Activated CD4-positive, alpha-beta T cell treated with anti-CD3 and anti-CD28 coated beads, Interleukin-2, amount 10 ng/mL, durations not matched to agents 24 days and 14 days (primary cell): ENCODE measurements around the gene RIIAD1. TPM values are rescaled to one million over a fixed set of nuclear protein-coding genes. Genes with fewer than 3 reads are reported as not detected.

Experiments used
- DNase-seq: peaks from one replicate; pipeline ENCODE4 v3.0.0; 2022
- H3K27ac Mint-ChIP-seq: one replicate; pipeline ENCODE4 v1.8.0; 2022; ENCODE audit warnings: mild to moderate bottlenecking, mixed read lengths
- H3K27me3 Mint-ChIP-seq: one replicate; pipeline ENCODE4 v1.8.0; 2022; ENCODE audit warnings: mixed read lengths
- H3K36me3 Mint-ChIP-seq: one replicate; pipeline ENCODE4 v1.8.0; 2022; ENCODE audit warnings: low read depth, mild to moderate bottlenecking, mixed read lengths
- H3K4me1 Mint-ChIP-seq: one replicate; pipeline ENCODE4 v1.8.0; 2021; ENCODE audit warnings: mixed read lengths
- H3K4me3 Mint-ChIP-seq: one replicate; pipeline ENCODE4 v1.8.0; 2022; ENCODE audit warnings: mild to moderate bottlenecking, moderate library complexity, mixed read lengths
- H3K9me3 Mint-ChIP-seq: one replicate; pipeline ENCODE4 v1.8.0; 2021; ENCODE audit warnings: mixed read lengths
- intact Hi-C: fragments of 100-400 bp; cut with micrococcal nuclease; formaldehyde crosslinking; loops from one replicate; pipeline ENCODE4 v1.15.1; 2023
- total RNA-seq: library from RNA; stranded (reverse); gene quantifications from 2 replicates; pipeline ENCODE4 v1.2.3, GENCODE V29; 2022

RIIAD1 gene
- total RNA-seq, 1 donor from 2014 or later: not detected

GRCh38 chr1:151715726-151716404 lies 5.5 kb upstream of the RIIAD1 start:
- Mint-ChIP-seq H3K27ac (no peak overlapping the region), H3K36me3 (no peaks in the 10 kb centered on the region), H3K4me1 (peaks cover 18% of the 10 kb centered on the region), H3K27me3 (peaks cover 64% of the 10 kb centered on the region), H3K4me3 (no peak overlapping the region), H3K9me3 (no peaks in the 10 kb centered on the region)
- no peak for DNase-seq
- intact Hi-C loops: no loop called here

- Mint-ChIP-seq H3K4me3 (no peak overlapping the region), H3K27me3 (peaks cover 67% of the 10 kb centered on the region), H3K9me3 (no peaks in the 10 kb centered on the region), H3K36me3 (no peaks in the 10 kb centered on the region), H3K4me1 (peaks cover 20% of the 10 kb centered on the region), H3K27ac (no peak overlapping the region)
- no peak for DNase-seq
- intact Hi-C loops: no loop called here
These were observed 4.9 kb upstream of the RIIAD1 start for GRCh38 chr1:151716405-151716762.

GRCh38 chr1:151716771-151717631 lies 4.3 kb upstream of the RIIAD1 start, which contains the start of gene CELF3:
TSS of gene CELF3 (minus strand) at chr1:151716803. CDS start at chr1:151716020, 783 bp downstream.
- Mint-ChIP-seq H3K4me3 (peak within 1 kb of the TSS; percentile 26), H3K9me3 (no peaks in the 10 kb centered on the region), H3K27ac (no peak within 1 kb of the TSS), H3K27me3 (peaks cover 73% of the 10 kb centered on the region), H3K4me1 (peaks cover 23% of the 10 kb centered on the region), H3K36me3 (no peaks in the 10 kb centered on the region)
- peak; percentile 68 for DNase-seq
- intact Hi-C loops: no loop called here

GRCh38 chr1:151718011-151718431 lies 3.3 kb upstream of the RIIAD1 start:
- H3K27ac Mint-ChIP-seq: no peak overlapping the region
- no peak for DNase-seq
- no peak overlapping the region for H3K4me3 Mint-ChIP-seq
- peaks cover 23% of the 10 kb centered on the region for H3K4me1 Mint-ChIP-seq
- H3K27me3 Mint-ChIP-seq: peaks cover 79% of the 10 kb centered on the region
- intact Hi-C loops: no loop called here
- H3K9me3 Mint-ChIP-seq: no peaks in the 10 kb centered on the region
- H3K36me3 Mint-ChIP-seq: no peaks in the 10 kb centered on the region

GRCh38 chr1:151718666-151719065 lies 2.7 kb upstream of the RIIAD1 start:
- DNase-seq: no peak
- peaks cover 81% of the 10 kb centered on the region for H3K27me3 Mint-ChIP-seq
- H3K9me3 Mint-ChIP-seq: no peaks in the 10 kb centered on the region
- intact Hi-C loops: loop anchor here (1.0 kb wide), 1 partner anchor 118 kb away; no protein-coding TSS in a partner anchor
- H3K4me3 Mint-ChIP-seq: no peak overlapping the region
- no peak overlapping the region for H3K27ac Mint-ChIP-seq
- H3K4me1 Mint-ChIP-seq: peaks cover 23% of the 10 kb centered on the region
- no peaks in the 10 kb centered on the region for H3K36me3 Mint-ChIP-seq

GRCh38 chr1:151720125-151720524 lies 1.2 kb upstream of the RIIAD1 start:
- Mint-ChIP-seq H3K4me1 (peaks cover 23% of the 10 kb centered on the region), H3K27ac (no peak overlapping the region), H3K36me3 (no peaks in the 10 kb centered on the region), H3K4me3 (peak overlapping the region; percentile 0), H3K27me3 (peaks cover 81% of the 10 kb centered on the region), H3K9me3 (no peaks in the 10 kb centered on the region)
- no peak for DNase-seq
- intact Hi-C loops: loop anchor here (5.0 kb wide), 1 partner anchor 278 kb away; no protein-coding TSS in a partner anchor

GRCh38 chr1:151720554-151720953 lies 768 bp upstream of the RIIAD1 start:
- Mint-ChIP-seq H3K36me3 (no peaks in the 10 kb centered on the region), H3K9me3 (no peaks in the 10 kb centered on the region), H3K27me3 (peaks cover 78% of the 10 kb centered on the region), H3K27ac (no peak overlapping the region), H3K4me1 (peaks cover 23% of the 10 kb centered on the region), H3K4me3 (peak overlapping the region; percentile 81)
- peak; percentile 69 for DNase-seq
- intact Hi-C loops: loop anchor here (5.0 kb wide), 1 partner anchor 278 kb away; no protein-coding TSS in a partner anchor

- Mint-ChIP-seq H3K9me3 (no peaks in the 10 kb centered on the region), H3K4me1 (peaks cover 20% of the 10 kb centered on the region), H3K27me3 (peaks cover 79% of the 10 kb centered on the region), H3K27ac (no peak overlapping the region), H3K4me3 (peak overlapping the region; percentile 85), H3K36me3 (no peaks in the 10 kb centered on the region)
- intact Hi-C loops: loop anchor here (1.0 to 5.0 kb wide), 2 partner anchors 68 to 280 kb away; partner anchors contain the start of gene TDRKH
- DNase-seq: no peak
These were observed 627 bp downstream of the RIIAD1 start for GRCh38 chr1:151721788-151722510.

GRCh38 chr1:151723726-151724370 lies 2.5 kb downstream of the RIIAD1 start:
- Mint-ChIP-seq H3K27me3 (peaks cover 69% of the 10 kb centered on the region), H3K36me3 (no peaks in the 10 kb centered on the region), H3K4me1 (peaks cover 16% of the 10 kb centered on the region), H3K4me3 (no peak overlapping the region), H3K9me3 (no peaks in the 10 kb centered on the region), H3K27ac (no peak overlapping the region)
- no peak for DNase-seq
- intact Hi-C loops: loop anchor here (5.0 kb wide), 1 partner anchor 282 kb away; no protein-coding TSS in a partner anchor

- intact Hi-C loops: no loop called here
- no peak for DNase-seq
- H3K27ac Mint-ChIP-seq: no peak overlapping the region
- H3K4me1 Mint-ChIP-seq: peaks cover 2% of the 10 kb centered on the region
- no peak overlapping the region for H3K4me3 Mint-ChIP-seq
- H3K27me3 Mint-ChIP-seq: peaks cover 46% of the 10 kb centered on the region
- no peaks in the 10 kb centered on the region for H3K36me3 Mint-ChIP-seq
- no peaks in the 10 kb centered on the region for H3K9me3 Mint-ChIP-seq
These were observed 7.1 kb downstream of the RIIAD1 start for GRCh38 chr1:151728151-151729054.

- H3K36me3 Mint-ChIP-seq: no peaks in the 10 kb centered on the region
- peaks cover 36% of the 10 kb centered on the region for H3K27me3 Mint-ChIP-seq
- no peak for DNase-seq
- intact Hi-C loops: no loop called here
- peaks cover 2% of the 10 kb centered on the region for H3K4me1 Mint-ChIP-seq
- no peaks in the 10 kb centered on the region for H3K9me3 Mint-ChIP-seq
- H3K27ac Mint-ChIP-seq: no peak overlapping the region
- no peak overlapping the region for H3K4me3 Mint-ChIP-seq
These were observed 8.0 kb downstream of the RIIAD1 start for GRCh38 chr1:151729157-151729965.

- H3K4me1 Mint-ChIP-seq: peaks cover 3% of the 10 kb centered on the region
- H3K36me3 Mint-ChIP-seq: no peaks in the 10 kb centered on the region
- no peak overlapping the region for H3K27ac Mint-ChIP-seq
- H3K27me3 Mint-ChIP-seq: peaks cover 35% of the 10 kb centered on the region
- H3K9me3 Mint-ChIP-seq: no peaks in the 10 kb centered on the region
- DNase-seq: no peak
- no peak overlapping the region for H3K4me3 Mint-ChIP-seq
- intact Hi-C loops: no loop called here
These were observed 8.6 kb downstream of the RIIAD1 start for GRCh38 chr1:151729966-151730291.
